ENCODE data around the gene PITPNM3. TPM values are rescaled to one million over a fixed set of nuclear protein-coding genes. Genes with fewer than 3 reads are reported as not detected.

The PITPNM3 gene
- total and polyA plus RNA-seq, 2 of the 13 experiments (the other 11 are each of a cell fraction or from before 2014, with no cell fraction given), result 0.13 to 0.29 TPM

- TF ChIP-seq LBX2 (CRISPR knock-in tag; IDR thresholded peaks at IDR 0.05; ENCODE audit: borderline replicate concordance), result no peak
- TF ChIP-seq NFYB (CRISPR knock-in tag; IDR thresholded peaks at IDR 0.05), result peak; percentile 84
- TF ChIP-seq GATA4 (IDR thresholded peaks at IDR 0.05; ENCODE audit: borderline replicate concordance, low read depth), result no peak
- 0 out of 2 replicates have a peak, but pooled peaks have one; percentile 62 for TF ChIP-seq TRAFD1 (CRISPR knock-in tag; IDR thresholded peaks at IDR 0.05; ENCODE audit: borderline replicate concordance)
- TF ChIP-seq CBX1 (IDR thresholded peaks at IDR 0.05; ENCODE audit: low read depth), result no peak
- TF ChIP-seq NKX3-1 (CRISPR knock-in tag; IDR thresholded peaks at IDR 0.05), result no peak
- TF ChIP-seq ZNF496 (CRISPR knock-in tag; IDR thresholded peaks at IDR 0.05; ENCODE audit: insufficient replicate concordance), result no peak
- 0 out of 2 replicates have a peak, but pooled peaks have one; percentile 42 for TF ChIP-seq NCOA2 (CRISPR knock-in tag; IDR thresholded peaks at IDR 0.05)
- no peak for TF ChIP-seq TP53 (CRISPR knock-in tag; conservative IDR thresholded peaks at IDR 0.05)
- TF ChIP-seq REST (IDR thresholded peaks at IDR 0.05; ENCODE audit: borderline replicate concordance in 1 of 2, low read depth in 1 of 2, low read length in 2 of 2), result no peak
- TF ChIP-seq PTBP1 (IDR thresholded peaks at IDR 0.05; ENCODE audit: low read depth, low read length, poor library complexity, severe bottlenecking), result no peak
- TF ChIP-seq ZNF576 (CRISPR knock-in tag; IDR thresholded peaks at IDR 0.05), result 0 out of 2 replicates have a peak, but pooled peaks have one; percentile 2
- TF ChIP-seq ZNF639 (CRISPR knock-in tag; conservative IDR thresholded peaks at IDR 0.05), result 0 out of 2 replicates have a peak, but pooled peaks have one; percentile 19
- peak; percentile 38 for TF ChIP-seq DR1 (CRISPR knock-in tag; IDR thresholded peaks at IDR 0.05)
- no peak for TF ChIP-seq TBP (CRISPR knock-in tag; IDR thresholded peaks at IDR 0.05)
- TF ChIP-seq SIN3B (IDR thresholded peaks at IDR 0.05; ENCODE audit: low read length), result peak; percentile 92
Observed at GRCh38 chr17:6443692-6444570, 112.4 kb downstream of the PITPNM3 start, which contains the start of gene PIMREG (continued).

Data from HepG2 (cell line).